ENCODE results near the gene OSBP. TPM values are rescaled to one million over a fixed set of nuclear protein-coding genes. Genes with fewer than 3 reads are reported as not detected.
"Not testable (repeated sequence)": the region's sequence is repeated elsewhere in the genome, so short reads cannot be mapped to it uniquely, and the experiment has no call there.

The OSBP gene
- total and polyA plus RNA-seq, 2 experiments from 2014 or later, result 10.7 to 26.4 TPM

DNA sequence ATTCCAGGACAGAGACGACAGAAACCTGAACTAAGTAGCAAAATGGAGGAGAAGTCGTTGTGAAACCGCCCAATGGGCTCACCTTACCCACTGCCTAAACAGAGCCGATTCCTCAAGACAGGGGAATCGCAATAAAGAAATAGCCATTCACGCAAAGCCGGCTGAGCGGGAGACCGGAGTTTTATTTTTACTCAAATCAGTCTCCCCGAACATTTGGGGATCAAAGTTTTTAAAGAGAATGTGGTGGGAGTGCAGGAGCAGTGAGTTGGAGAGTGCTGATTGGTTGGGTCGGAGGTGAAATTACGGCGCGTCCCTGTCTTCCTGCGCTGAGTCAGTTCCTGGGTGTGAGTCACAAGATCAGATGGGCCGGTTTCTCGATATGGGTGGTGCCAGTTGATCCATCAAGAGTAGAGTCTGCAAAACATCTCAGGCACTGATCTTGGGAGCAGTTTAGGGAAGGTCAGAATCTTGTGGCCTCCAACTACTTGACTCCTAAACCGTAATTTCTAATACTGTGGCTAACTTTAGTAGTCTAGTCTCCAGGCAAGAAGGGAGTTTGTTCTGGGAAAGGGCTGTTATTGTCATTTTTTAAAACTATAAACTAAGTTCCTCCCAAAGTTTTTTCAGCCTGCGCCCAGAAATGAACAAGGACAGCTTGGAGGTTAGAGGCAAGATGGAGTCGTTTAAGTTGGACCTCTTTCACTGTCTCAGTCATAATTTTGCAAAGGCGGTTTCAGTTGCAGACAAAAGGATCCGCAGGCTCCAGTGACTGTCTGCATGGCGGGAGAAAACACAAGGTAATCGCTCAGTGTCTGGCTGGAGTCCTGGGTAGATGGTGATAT lies 70.2 kb downstream of the OSBP start:
- H4K20me1 ChIP-seq (ENCODE audit: insufficient read depth), result no peaks in the 10 kb centered on the region
- H3K27ac ChIP-seq, result no peak overlapping the region
- 84 to 85% methylated on average over 24 of the region's 24 CpGs for WGBS, 2 experiments (ENCODE audit: low coverage in 1 of 2, low lambda C conversion rate in 2 of 2, missing lambda C conversion rate in 2 of 2)
- no peak overlapping the region for H3K4me2 ChIP-seq (ENCODE audit: unreplicated experiment)
- no peak overlapping the region for H3K4me3 ChIP-seq
- no peaks in the 10 kb centered on the region for H3K9me2 ChIP-seq (ENCODE audit: insufficient read depth)
- H2AFZ ChIP-seq, result no peak overlapping the region
- no peaks in the 10 kb centered on the region for H3K79me2 ChIP-seq (ENCODE audit: insufficient read depth)
- H3K4me1 ChIP-seq (ENCODE audit: insufficient read depth), result no peaks in the 10 kb centered on the region
- in situ Hi-C loops (cut with MboI), result no loop called here
- no peak for DNase-seq
- no peak overlapping the region for H3K9ac ChIP-seq
- TF ChIP-seq EZH2 (IDR thresholded peaks at IDR 0.05; ENCODE audit: insufficient read depth, poor library complexity, severe bottlenecking) (no peak), EZH2phosphoT487 (IDR thresholded peaks at IDR 0.05; ENCODE audit: insufficient read depth, low read depth) (no peak)
- H3K27me3 ChIP-seq (replicated peaks; ENCODE audit: insufficient read depth), result no peaks in the 10 kb centered on the region
- H3F3A ChIP-seq (ENCODE audit: insufficient read depth), result peaks cover 11% of the 10 kb centered on the region
- H3K9me3 ChIP-seq (ENCODE audit: low read depth), result no peaks in the 10 kb centered on the region
- H3K36me3 ChIP-seq (ENCODE audit: low read depth), result no peaks in the 10 kb centered on the region

DNA sequence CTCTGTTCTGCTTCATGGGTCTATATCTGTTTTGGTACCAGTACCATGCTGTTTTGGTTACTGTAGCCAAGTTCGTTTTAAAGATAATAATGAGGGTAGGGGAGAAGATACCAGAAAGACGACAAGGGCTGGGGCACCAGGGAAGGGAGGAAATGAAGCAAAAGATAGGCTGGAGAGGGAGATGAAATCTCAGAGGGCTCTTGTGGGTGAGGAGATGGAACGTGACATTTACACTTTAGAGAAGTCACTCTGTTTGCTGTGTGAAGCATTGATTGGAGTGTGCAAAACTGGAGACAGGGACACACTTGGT lies 70.8 kb downstream of the OSBP start:
- peaks cover 11% of the 10 kb centered on the region for H3F3A ChIP-seq (ENCODE audit: insufficient read depth)
- H3K4me1 ChIP-seq (ENCODE audit: insufficient read depth), result no peaks in the 10 kb centered on the region
- in situ Hi-C loops (cut with MboI), result no loop called here
- no peak for DNase-seq
- no peak overlapping the region for H3K27ac ChIP-seq
- H3K9me3 ChIP-seq (ENCODE audit: low read depth), result no peaks in the 10 kb centered on the region
- 75 to 83% methylated on average over 3 of the region's 3 CpGs for WGBS, 2 experiments (ENCODE audit: low coverage in 1 of 2, low lambda C conversion rate in 2 of 2, missing lambda C conversion rate in 2 of 2)
- H2AFZ ChIP-seq, result no peak overlapping the region
- no peak overlapping the region for H3K9ac ChIP-seq
- no peaks in the 10 kb centered on the region for H4K20me1 ChIP-seq (ENCODE audit: insufficient read depth)
- H3K4me2 ChIP-seq (ENCODE audit: unreplicated experiment), result no peak overlapping the region
- no peak overlapping the region for H3K4me3 ChIP-seq
- H3K9me2 ChIP-seq (ENCODE audit: insufficient read depth), result no peaks in the 10 kb centered on the region
- no peaks in the 10 kb centered on the region for H3K36me3 ChIP-seq (ENCODE audit: low read depth)
- H3K27me3 ChIP-seq (replicated peaks; ENCODE audit: insufficient read depth), result no peaks in the 10 kb centered on the region
- TF ChIP-seq EZH2 (IDR thresholded peaks at IDR 0.05; ENCODE audit: insufficient read depth, poor library complexity, severe bottlenecking), result no peak
- no peak for TF ChIP-seq EZH2phosphoT487 (IDR thresholded peaks at IDR 0.05; ENCODE audit: insufficient read depth, low read depth)
- no peaks in the 10 kb centered on the region for H3K79me2 ChIP-seq (ENCODE audit: insufficient read depth)

DNA sequence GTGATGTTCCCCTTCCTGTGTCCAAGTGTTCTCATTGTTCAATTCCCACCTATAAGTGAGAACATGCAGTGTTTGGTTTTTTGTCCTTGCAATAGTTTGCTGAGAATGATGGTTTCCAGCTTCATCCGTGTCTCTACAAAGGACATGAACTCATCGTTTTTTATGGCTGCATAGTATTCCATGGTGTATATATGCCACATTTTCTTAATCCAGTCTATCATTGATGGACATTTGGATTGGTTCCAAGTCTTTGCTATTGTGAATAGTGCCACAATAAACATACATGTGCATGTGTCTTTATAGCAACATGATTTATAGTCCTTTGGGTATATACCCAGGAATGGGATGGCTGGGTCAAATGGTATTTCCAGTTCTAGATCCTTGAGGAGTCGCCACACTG lies 71.9 kb downstream of the OSBP start:
- H3K36me3 ChIP-seq (ENCODE audit: low read depth); H2AFZ ChIP-seq; H3K9me3 ChIP-seq (ENCODE audit: low read depth); H3K4me2 ChIP-seq (ENCODE audit: unreplicated experiment); H3K27ac ChIP-seq; in situ Hi-C loops (cut with MboI); DNase-seq; H3K9ac ChIP-seq; H3F3A ChIP-seq (ENCODE audit: insufficient read depth); H3K27me3 ChIP-seq (replicated peaks; ENCODE audit: insufficient read depth); H3K4me1 ChIP-seq (ENCODE audit: insufficient read depth); H4K20me1 ChIP-seq (ENCODE audit: insufficient read depth); H3K4me3 ChIP-seq; H3K79me2 ChIP-seq (ENCODE audit: insufficient read depth); H3K9me2 ChIP-seq (ENCODE audit: insufficient read depth): not testable (repeated sequence)
- 51 to 55% methylated on average over 3 of the region's 3 CpGs for WGBS, 2 experiments (ENCODE audit: low coverage in 1 of 2, low lambda C conversion rate in 2 of 2, missing lambda C conversion rate in 2 of 2)

DNA sequence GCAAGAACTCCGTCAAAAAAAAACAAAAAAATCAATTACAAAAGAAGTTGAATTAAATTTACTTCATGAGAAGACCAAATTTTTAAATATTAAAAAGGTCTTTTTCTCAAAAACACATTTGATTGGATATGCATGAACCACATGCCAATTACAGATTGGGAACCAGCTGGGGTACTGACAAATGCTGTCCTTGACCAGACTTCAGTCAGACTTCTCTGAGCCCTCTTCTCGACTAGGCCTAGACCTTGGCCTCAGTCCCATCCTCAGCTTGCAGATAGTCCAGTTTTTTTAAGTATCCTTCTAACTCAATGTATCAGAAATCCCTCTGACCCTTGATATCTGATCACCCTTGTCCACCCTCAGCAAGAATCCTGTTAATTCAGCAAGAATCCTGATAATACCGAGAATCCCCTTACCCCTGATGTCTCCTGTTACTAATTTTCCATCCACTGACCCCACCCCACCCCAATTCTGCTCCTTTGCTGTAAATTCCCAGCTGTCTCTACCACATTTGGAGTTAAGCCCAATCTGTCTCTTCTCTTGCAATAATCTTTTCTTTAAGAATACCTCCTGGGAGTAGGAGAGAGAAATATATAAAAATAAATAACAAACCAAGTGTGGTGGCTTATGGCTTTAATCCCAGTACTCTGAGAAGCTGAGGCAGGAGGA lies 73.3 kb downstream of the OSBP start:
- Histone ChIP-seq H4K20me1 (ENCODE audit: insufficient read depth) (no peaks in the 10 kb centered on the region), H3K36me3 (ENCODE audit: low read depth) (no peaks in the 10 kb centered on the region), H3K4me2 (ENCODE audit: unreplicated experiment) (no peak overlapping the region), H3K9ac (no peak overlapping the region), H3K79me2 (ENCODE audit: insufficient read depth) (no peaks in the 10 kb centered on the region), H3K27me3 (replicated peaks; ENCODE audit: insufficient read depth) (no peaks in the 10 kb centered on the region), H3K4me3 (no peak overlapping the region), H3K27ac (no peak overlapping the region), H3K4me1 (ENCODE audit: insufficient read depth) (peaks cover 6% of the 10 kb centered on the region; the same call in 1 of the 2 replicates), H3K9me3 (ENCODE audit: low read depth) (no peaks in the 10 kb centered on the region), H3F3A (ENCODE audit: insufficient read depth) (peaks cover 7% of the 10 kb centered on the region), H3K9me2 (ENCODE audit: insufficient read depth) (no peaks in the 10 kb centered on the region), H2AFZ (no peak overlapping the region)
- no peak for TF ChIP-seq EZH2phosphoT487 (IDR thresholded peaks at IDR 0.05; ENCODE audit: insufficient read depth, low read depth)
- TF ChIP-seq EZH2 (IDR thresholded peaks at IDR 0.05; ENCODE audit: insufficient read depth, poor library complexity, severe bottlenecking), result no peak
- DNase-seq, result no peak
- 49 to 52% methylated on average over 3 of the region's 3 CpGs for WGBS, 2 experiments (ENCODE audit: low coverage in 1 of 2, low lambda C conversion rate in 2 of 2, missing lambda C conversion rate in 2 of 2)
- in situ Hi-C loops (cut with MboI), result no loop called here

Measured in GM23248 (cell line).